HCT116 (cell line): ENCODE measurements around the gene SCN3A. TPM values are rescaled to one million over a fixed set of nuclear protein-coding genes. Genes with fewer than 3 reads are reported as not detected.

ENCODE experiments used
- ATAC-seq: fragments of 200-7000 bp; cut with Tn5 transposase; 2 replicates; pipeline ENCODE4 v1.9.1; 2020; ENCODE audit warnings: mild to moderate bottlenecking, moderate library complexity
- BruUV-seq: library from RNA; stranded (reverse); fragments of 400-500 nt; replicated peaks from 2 replicates; lab custom pipeline; 2021; lab: Mats Ljungman, UMichigan
- CTCF ChIA-PET: fragments of 300-600 bp; sonication (Branson Sonifier 250); formaldehyde crosslinking; loops from one replicate; lab custom pipeline; 2021; ENCODE audit warnings: antibody characterized with exemption; lab: Charles Lee
- POLR2A ChIA-PET: fragments of 300-600, 350-600 bp; sonication (Branson Sonifier 250); formaldehyde crosslinking; loops from one replicate; lab custom pipeline; 2021; ENCODE audit warnings: antibody characterized with exemption; lab: Charles Lee
- RAD21 ChIA-PET, 2 experiments: fragments of 300-600 bp; sonication (Branson Sonifier 250); formaldehyde crosslinking; loops; one replicate each; lab custom pipeline; 2023; ENCODE audit warnings: low total read pairs in 2 of 2; ENCODE audit not compliant: uncharacterized antibody in 2 of 2, unreplicated experiment in 2 of 2, low non-redundant PET in 1 of 2; lab: Charles Lee
- DNase-seq: peaks from one replicate; pipeline ENCODE4 v3.0.0-alpha.2; 2010; ENCODE audit warnings: low read depth, low spot score
- H2AFZ ChIP-seq: fragments of 200-600 bp; shearing (Covaris generic), sonication (generic); 2 replicates; pipeline ENCODE4 v1.6.1; 2017; ENCODE audit warnings: low read depth, mixed run types, mixed read lengths, antibody characterized with exemption, low read length; ENCODE audit not compliant: poor library complexity, severe bottlenecking
- H3K27ac ChIP-seq: 2 replicates; pipeline ENCODE4 v1.5.1; 2012; ENCODE audit warnings: low read depth, low read length
- H3K27me3 ChIP-seq: fragments of 200-600 bp; sonication (generic); 2 replicates; pipeline ENCODE4 v1.6.1; 2016; ENCODE audit warnings: mixed run types, low read length, mixed read lengths; ENCODE audit not compliant: insufficient read depth
- H3K36me3 ChIP-seq, 2 experiments: fragments of 200-500 bp in 1 of 2; fragments of 200-600 bp in 1 of 2; sonication (Bioruptor generic) in 1 of 2; sonication (generic) in 1 of 2; 2 replicates each; pipeline versions ENCODE4 v1.5.1 to v1.6.1; 2014 to 2016; ENCODE audit warnings: low read length in 2 of 2, inconsistent platforms in 1 of 2, mixed read lengths in 1 of 2, mixed run types in 1 of 2; ENCODE audit not compliant: insufficient read depth in 2 of 2, control insufficient read depth in 1 of 2
- H3K4me1 ChIP-seq, 2 experiments: fragments of 200-600 bp in 1 of 2; sonication (generic) in 1 of 2; 2 replicates each; pipeline versions ENCODE4 v1.5.1 to v1.6.1; 2012 to 2017; ENCODE audit warnings: low read length in 2 of 2, inconsistent platforms in 1 of 2, mild to moderate bottlenecking in 1 of 2, mixed read lengths in 1 of 2, mixed run types in 1 of 2, moderate library complexity in 1 of 2; ENCODE audit not compliant: insufficient read depth in 2 of 2, control insufficient read depth in 1 of 2
- H3K4me2 ChIP-seq: fragments of 200-600 bp; sonication (generic); 2 replicates; pipeline ENCODE4 v1.6.1; 2017; ENCODE audit warnings: mixed run types, low read length, mixed read lengths
- H3K4me3 ChIP-seq, 2 experiments: fragments of 200-600 bp in 1 of 2; sonication (generic) in 1 of 2; replicated peaks in 1 of 2; 2 replicates each; pipeline ENCODE4 v1.5.1; 2011 to 2016; ENCODE audit warnings: low read length in 2 of 2, control low read depth in 1 of 2, low read depth in 1 of 2, mild to moderate bottlenecking in 1 of 2, mixed read lengths in 1 of 2, mixed run types in 1 of 2
- H3K79me2 ChIP-seq: fragments of 200-600 bp; sonication (generic); 2 replicates; pipeline ENCODE4 v1.6.1; 2017; ENCODE audit warnings: mild to moderate bottlenecking, mixed run types, low read length, moderate library complexity, mixed read lengths; ENCODE audit not compliant: insufficient read depth
- H3K9ac ChIP-seq: fragments of 200-600 bp; sonication (generic); 2 replicates; pipeline ENCODE4 v1.6.1; 2016; ENCODE audit warnings: low read length, mixed read lengths
- H3K9me2 ChIP-seq: fragments of 200-600 bp; sonication (generic), shearing (Covaris generic); 2 replicates; pipeline ENCODE4 v1.6.1; 2017; ENCODE audit warnings: mixed run types, mild to moderate bottlenecking, moderate library complexity; ENCODE audit not compliant: insufficient read depth
- H3K9me3 ChIP-seq, 2 experiments: fragments of 200-500 bp in 1 of 2; fragments of 200-600 bp in 1 of 2; sonication (Bioruptor generic) in 1 of 2; sonication (generic) in 1 of 2; 2 replicates each; pipeline ENCODE4 v1.6.1; 2014 to 2017; ENCODE audit warnings: low read length in 2 of 2, mixed read lengths in 2 of 2, inconsistent platforms in 1 of 2, low read depth in 1 of 2, mild to moderate bottlenecking in 1 of 2, mixed run types in 1 of 2, moderate library complexity in 1 of 2; ENCODE audit not compliant: control insufficient read depth in 1 of 2, insufficient read depth in 1 of 2
- H4K20me1 ChIP-seq: fragments of 200-600 bp; sonication (generic), shearing (Covaris generic); 2 replicates; pipeline ENCODE4 v1.6.1; 2017; ENCODE audit warnings: mixed run types, mild to moderate bottlenecking, moderate library complexity; ENCODE audit not compliant: insufficient read depth
- ATF3 ChIP-seq: IDR thresholded peaks from 2 replicates; pipeline ENCODE4 v1.6.1; 2012
- CBX3 ChIP-seq: IDR thresholded peaks from 2 replicates; pipeline ENCODE4 v1.6.1; 2012; ENCODE audit warnings: low read depth
- EGR1 ChIP-seq: IDR thresholded peaks from 2 replicates; pipeline ENCODE4 v1.6.1; 2012; ENCODE audit warnings: low read depth
- EZH2 ChIP-seq: fragments of 200-600 bp; sonication (generic); IDR thresholded peaks from 2 replicates; pipeline ENCODE4 v1.6.1; 2017; ENCODE audit warnings: antibody characterized with exemption, mixed run types
- EZH2phosphoT487 ChIP-seq: fragments of 200-600 bp; IDR thresholded peaks from 2 replicates; pipeline ENCODE4 v1.6.1; 2018; ENCODE audit warnings: antibody characterized with exemption, borderline replicate concordance
- JUND ChIP-seq: IDR thresholded peaks from 2 replicates; pipeline ENCODE4 v1.6.1; 2012
- POLR2A ChIP-seq: IDR thresholded peaks from 2 replicates; pipeline ENCODE4 v1.7.0; 2011; ENCODE audit warnings: borderline replicate concordance; ENCODE audit not compliant: insufficient read depth, insufficient read length; ENCODE audit errors: extremely low read depth
- POLR2AphosphoS5 ChIP-seq: IDR thresholded peaks from 2 replicates; pipeline ENCODE4 v1.6.1; 2011; ENCODE audit warnings: mild to moderate bottlenecking, low read depth, low read length, moderate library complexity
- REST ChIP-seq: IDR thresholded peaks from 2 replicates; pipeline ENCODE4 v1.6.1; 2012; ENCODE audit warnings: low read depth
- SRF ChIP-seq: IDR thresholded peaks from 2 replicates; pipeline ENCODE4 v1.6.1; 2012; ENCODE audit warnings: low read depth
- YY1 ChIP-seq: IDR thresholded peaks from 2 replicates; pipeline ENCODE4 v1.6.1; 2011; ENCODE audit warnings: low read length, low read depth, moderate library complexity, mild to moderate bottlenecking; ENCODE audit not compliant: insufficient replicate concordance; ENCODE audit errors: extremely low read depth
- ZFX ChIP-seq: fragments of 450-650 bp; IDR thresholded peaks from 2 replicates; pipeline ENCODE4 v1.6.1; 2017
- ZNF274 ChIP-seq: fragments of 200-500 bp; sonication (Bioruptor generic); IDR thresholded peaks from 2 replicates; pipeline ENCODE4 v1.6.1; 2014; ENCODE audit warnings: mild to moderate bottlenecking, low read depth, low read length, inconsistent platforms
- intact Hi-C: fragments of 100-400 bp; cut with micrococcal nuclease; formaldehyde crosslinking; loops from 2 replicates; pipeline ENCODE4 v1.10.0; 2022
- total RNA-seq: library from RNA; stranded (reverse); gene quantifications from one replicate; pipeline ENCODE4 v1.2.1, GENCODE V29; 2021; ENCODE audit not compliant: unreplicated experiment
- TF ChIP-seq, protein P1 (sequence below): IDR thresholded peaks from 2 replicates; pipeline ENCODE4 v1.6.1; 2012
- TF ChIP-seq, protein P2 (sequence below), 3 experiments: fragments of 200-600 bp in 1 of 3; sonication (generic) in 1 of 3; IDR thresholded peaks in 2 of 3; conservative IDR thresholded peaks in 1 of 3; 2 replicates each; pipeline ENCODE4 v1.5.1; 2012 to 2017; ENCODE audit warnings: low read depth in 2 of 3, low read length in 2 of 3, antibody characterized with exemption in 1 of 3, borderline replicate concordance in 1 of 3, control low read depth in 1 of 3, mild to moderate bottlenecking in 1 of 3, mixed read lengths in 1 of 3, mixed run types in 1 of 3, moderate library complexity in 1 of 3; ENCODE audit not compliant: insufficient read depth in 1 of 3

Gene SCN3A
- total RNA-seq, 1 experiment from 2014 or later, result not detected

DNA sequence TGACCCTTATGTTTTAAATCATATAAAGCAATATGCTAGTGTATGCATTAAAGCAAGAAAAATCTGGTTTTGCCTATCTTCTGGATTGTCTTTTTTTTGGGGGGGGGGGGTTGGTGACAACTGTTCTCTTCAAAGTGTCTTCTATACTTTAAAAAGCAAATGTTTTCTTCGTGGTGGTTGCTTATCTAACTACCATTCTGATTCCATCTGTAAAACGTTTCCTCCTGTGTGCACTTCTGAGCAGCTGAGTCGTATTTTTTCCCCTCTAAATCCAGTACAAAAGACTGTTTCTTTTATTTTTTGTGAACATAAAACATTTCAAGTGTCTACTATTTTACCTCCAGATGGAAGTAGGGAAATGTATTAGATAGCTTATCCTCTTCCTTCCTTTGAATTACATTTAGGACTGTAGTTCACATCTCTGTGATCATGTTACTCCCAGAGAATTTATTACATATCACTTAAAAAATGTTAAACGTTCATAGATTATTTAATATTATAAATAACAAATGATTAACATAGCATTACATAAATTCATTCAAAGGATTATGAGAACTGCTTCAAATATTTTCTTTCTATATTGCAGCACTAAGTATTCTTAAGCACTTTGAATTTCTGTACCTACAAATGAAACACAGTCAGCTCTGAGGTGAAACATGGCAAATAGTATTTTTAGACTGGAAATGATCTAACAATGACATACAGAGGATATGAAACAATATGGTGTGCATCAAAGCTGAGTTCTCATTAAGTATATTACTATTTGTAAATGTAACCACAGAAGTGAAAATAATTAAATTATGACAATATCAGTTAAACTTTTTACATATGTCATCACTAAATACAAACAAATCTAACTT, 56.4 kb downstream of the SCN3A start (continued):
- TF ChIP-seq, protein P1, sequence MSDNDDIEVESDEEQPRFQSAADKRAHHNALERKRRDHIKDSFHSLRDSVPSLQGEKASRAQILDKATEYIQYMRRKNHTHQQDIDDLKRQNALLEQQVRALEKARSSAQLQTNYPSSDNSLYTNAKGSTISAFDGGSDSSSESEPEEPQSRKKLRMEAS, result no peak
- no peak for TF ChIP-seq JUND
- TF ChIP-seq ZFX, result no peak
- TF ChIP-seq ATF3, result no peak
- TF ChIP-seq ZNF274, result no peak
- TF ChIP-seq SRF, result no peak

DNA sequence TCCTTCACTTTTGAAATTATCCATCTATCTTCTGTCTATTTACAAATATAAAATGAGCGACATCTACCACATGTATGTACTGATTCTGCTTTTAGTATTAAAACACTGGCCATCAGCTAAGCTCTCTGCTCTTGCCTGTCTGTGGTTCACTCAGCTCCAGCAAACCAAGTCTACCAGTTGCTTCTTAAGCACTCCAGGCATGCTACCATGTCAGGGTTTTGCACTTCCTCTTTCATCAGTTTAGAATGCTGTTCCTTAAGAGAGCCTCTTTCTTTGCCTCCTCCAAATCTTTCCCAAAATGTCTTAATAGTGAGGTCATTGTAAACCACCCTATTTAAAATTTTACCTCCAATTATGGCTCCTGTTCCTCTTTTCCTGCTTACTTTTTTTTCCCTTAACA, 59.5 kb downstream of the SCN3A start:
- no peaks in the 10 kb centered on the region for H3K9me3 ChIP-seq
- peaks cover 26% of the 10 kb centered on the region for H3K27me3 ChIP-seq
- no peak overlapping the region for H3K4me3 ChIP-seq
- no peaks in the 10 kb centered on the region for H3K9me2 ChIP-seq
- H3K4me2 ChIP-seq, result no peak overlapping the region
- H3K36me3 ChIP-seq, result no peaks in the 10 kb centered on the region
- intact Hi-C loops, result no loop called here
- ChIA-PET RAD21 (no interaction called here), CTCF (no interaction called here), POLR2A (no interaction called here)
- no peak overlapping the region for H2AFZ ChIP-seq
- H3K9ac ChIP-seq, result no peak overlapping the region
- no peak overlapping the region for H3K27ac ChIP-seq
- no TSS peak for BruUV-seq
- no peak for DNase-seq
- ATAC-seq, result no peak
- no peak for TF ChIP-seq CBX3
- TF ChIP-seq, protein P2, sequence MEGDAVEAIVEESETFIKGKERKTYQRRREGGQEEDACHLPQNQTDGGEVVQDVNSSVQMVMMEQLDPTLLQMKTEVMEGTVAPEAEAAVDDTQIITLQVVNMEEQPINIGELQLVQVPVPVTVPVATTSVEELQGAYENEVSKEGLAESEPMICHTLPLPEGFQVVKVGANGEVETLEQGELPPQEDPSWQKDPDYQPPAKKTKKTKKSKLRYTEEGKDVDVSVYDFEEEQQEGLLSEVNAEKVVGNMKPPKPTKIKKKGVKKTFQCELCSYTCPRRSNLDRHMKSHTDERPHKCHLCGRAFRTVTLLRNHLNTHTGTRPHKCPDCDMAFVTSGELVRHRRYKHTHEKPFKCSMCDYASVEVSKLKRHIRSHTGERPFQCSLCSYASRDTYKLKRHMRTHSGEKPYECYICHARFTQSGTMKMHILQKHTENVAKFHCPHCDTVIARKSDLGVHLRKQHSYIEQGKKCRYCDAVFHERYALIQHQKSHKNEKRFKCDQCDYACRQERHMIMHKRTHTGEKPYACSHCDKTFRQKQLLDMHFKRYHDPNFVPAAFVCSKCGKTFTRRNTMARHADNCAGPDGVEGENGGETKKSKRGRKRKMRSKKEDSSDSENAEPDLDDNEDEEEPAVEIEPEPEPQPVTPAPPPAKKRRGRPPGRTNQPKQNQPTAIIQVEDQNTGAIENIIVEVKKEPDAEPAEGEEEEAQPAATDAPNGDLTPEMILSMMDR (IDR thresholded peaks at IDR 0.05 in 2 of 3, conservative IDR thresholded peaks at IDR 0.05 in 1 of 3; ENCODE audit: borderline replicate concordance in 1 of 3, insufficient read depth in 1 of 3, low read depth in 2 of 3, low read length in 2 of 3), result no peak
- no peak for TF ChIP-seq POLR2AphosphoS5
- no peak for TF ChIP-seq EZH2
- no peak for TF ChIP-seq ZFX
- no peak for TF ChIP-seq EGR1
- no peak for TF ChIP-seq POLR2A
- TF ChIP-seq ATF3, result no peak
- no peak for TF ChIP-seq YY1
- TF ChIP-seq EZH2phosphoT487, result no peak
- no peak for TF ChIP-seq REST
- no peaks in the 10 kb centered on the region; the same call in 1 of the 2 replicates for H4K20me1 ChIP-seq
- no peaks in the 10 kb centered on the region for H3K4me1 ChIP-seq
- H3K79me2 ChIP-seq, result no peaks in the 10 kb centered on the region
